ENCODE results near the gene SAMD4B. TPM values are rescaled to one million over a fixed set of nuclear protein-coding genes. Genes with fewer than 3 reads are reported as not detected.

SAMD4B gene
- total and polyA plus RNA-seq, 2 of the 8 experiments (the other 6 are each of a cell fraction or from before 2014, with no cell fraction given) = 137 to 158 TPM

DNA sequence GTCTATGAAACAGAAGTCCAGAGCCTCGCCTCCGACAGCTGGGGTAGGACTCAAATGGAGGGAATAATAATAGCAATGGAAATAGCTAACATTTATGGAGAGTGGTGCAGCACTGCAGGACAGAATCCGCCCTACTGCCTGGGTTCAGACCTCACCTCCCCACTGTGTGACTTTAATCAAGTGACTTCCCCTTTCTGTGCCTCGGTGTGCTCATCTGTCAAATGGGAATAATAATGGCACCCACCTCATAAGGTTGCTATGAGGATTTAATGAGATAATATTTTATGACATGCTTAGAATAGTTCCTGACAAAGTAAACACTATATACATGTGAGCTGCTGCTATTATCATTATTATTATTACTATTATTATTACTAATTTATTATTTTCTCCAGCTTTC lies 24.7 kb upstream of the SAMD4B start (continued):
- TF ChIP-seq, protein P1, sequence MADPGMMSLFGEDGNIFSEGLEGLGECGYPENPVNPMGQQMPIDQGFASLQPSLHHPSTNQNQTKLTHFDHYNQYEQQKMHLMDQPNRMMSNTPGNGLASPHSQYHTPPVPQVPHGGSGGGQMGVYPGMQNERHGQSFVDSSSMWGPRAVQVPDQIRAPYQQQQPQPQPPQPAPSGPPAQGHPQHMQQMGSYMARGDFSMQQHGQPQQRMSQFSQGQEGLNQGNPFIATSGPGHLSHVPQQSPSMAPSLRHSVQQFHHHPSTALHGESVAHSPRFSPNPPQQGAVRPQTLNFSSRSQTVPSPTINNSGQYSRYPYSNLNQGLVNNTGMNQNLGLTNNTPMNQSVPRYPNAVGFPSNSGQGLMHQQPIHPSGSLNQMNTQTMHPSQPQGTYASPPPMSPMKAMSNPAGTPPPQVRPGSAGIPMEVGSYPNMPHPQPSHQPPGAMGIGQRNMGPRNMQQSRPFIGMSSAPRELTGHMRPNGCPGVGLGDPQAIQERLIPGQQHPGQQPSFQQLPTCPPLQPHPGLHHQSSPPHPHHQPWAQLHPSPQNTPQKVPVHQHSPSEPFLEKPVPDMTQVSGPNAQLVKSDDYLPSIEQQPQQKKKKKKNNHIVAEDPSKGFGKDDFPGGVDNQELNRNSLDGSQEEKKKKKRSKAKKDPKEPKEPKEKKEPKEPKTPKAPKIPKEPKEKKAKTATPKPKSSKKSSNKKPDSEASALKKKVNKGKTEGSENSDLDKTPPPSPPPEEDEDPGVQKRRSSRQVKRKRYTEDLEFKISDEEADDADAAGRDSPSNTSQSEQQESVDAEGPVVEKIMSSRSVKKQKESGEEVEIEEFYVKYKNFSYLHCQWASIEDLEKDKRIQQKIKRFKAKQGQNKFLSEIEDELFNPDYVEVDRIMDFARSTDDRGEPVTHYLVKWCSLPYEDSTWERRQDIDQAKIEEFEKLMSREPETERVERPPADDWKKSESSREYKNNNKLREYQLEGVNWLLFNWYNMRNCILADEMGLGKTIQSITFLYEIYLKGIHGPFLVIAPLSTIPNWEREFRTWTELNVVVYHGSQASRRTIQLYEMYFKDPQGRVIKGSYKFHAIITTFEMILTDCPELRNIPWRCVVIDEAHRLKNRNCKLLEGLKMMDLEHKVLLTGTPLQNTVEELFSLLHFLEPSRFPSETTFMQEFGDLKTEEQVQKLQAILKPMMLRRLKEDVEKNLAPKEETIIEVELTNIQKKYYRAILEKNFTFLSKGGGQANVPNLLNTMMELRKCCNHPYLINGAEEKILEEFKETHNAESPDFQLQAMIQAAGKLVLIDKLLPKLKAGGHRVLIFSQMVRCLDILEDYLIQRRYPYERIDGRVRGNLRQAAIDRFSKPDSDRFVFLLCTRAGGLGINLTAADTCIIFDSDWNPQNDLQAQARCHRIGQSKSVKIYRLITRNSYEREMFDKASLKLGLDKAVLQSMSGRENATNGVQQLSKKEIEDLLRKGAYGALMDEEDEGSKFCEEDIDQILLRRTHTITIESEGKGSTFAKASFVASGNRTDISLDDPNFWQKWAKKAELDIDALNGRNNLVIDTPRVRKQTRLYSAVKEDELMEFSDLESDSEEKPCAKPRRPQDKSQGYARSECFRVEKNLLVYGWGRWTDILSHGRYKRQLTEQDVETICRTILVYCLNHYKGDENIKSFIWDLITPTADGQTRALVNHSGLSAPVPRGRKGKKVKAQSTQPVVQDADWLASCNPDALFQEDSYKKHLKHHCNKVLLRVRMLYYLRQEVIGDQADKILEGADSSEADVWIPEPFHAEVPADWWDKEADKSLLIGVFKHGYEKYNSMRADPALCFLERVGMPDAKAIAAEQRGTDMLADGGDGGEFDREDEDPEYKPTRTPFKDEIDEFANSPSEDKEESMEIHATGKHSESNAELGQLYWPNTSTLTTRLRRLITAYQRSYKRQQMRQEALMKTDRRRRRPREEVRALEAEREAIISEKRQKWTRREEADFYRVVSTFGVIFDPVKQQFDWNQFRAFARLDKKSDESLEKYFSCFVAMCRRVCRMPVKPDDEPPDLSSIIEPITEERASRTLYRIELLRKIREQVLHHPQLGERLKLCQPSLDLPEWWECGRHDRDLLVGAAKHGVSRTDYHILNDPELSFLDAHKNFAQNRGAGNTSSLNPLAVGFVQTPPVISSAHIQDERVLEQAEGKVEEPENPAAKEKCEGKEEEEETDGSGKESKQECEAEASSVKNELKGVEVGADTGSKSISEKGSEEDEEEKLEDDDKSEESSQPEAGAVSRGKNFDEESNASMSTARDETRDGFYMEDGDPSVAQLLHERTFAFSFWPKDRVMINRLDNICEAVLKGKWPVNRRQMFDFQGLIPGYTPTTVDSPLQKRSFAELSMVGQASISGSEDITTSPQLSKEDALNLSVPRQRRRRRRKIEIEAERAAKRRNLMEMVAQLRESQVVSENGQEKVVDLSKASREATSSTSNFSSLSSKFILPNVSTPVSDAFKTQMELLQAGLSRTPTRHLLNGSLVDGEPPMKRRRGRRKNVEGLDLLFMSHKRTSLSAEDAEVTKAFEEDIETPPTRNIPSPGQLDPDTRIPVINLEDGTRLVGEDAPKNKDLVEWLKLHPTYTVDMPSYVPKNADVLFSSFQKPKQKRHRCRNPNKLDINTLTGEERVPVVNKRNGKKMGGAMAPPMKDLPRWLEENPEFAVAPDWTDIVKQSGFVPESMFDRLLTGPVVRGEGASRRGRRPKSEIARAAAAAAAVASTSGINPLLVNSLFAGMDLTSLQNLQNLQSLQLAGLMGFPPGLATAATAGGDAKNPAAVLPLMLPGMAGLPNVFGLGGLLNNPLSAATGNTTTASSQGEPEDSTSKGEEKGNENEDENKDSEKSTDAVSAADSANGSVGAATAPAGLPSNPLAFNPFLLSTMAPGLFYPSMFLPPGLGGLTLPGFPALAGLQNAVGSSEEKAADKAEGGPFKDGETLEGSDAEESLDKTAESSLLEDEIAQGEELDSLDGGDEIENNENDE (IDR thresholded peaks at IDR 0.05; ENCODE audit: insufficient replicate concordance, low read length) = no peak
- TF ChIP-seq POLR2A (IDR thresholded peaks at IDR 0.05; ENCODE audit: control extremely low read depth in 1 of 2, low read depth in 2 of 2, low read length in 2 of 2) (no peak), EGR1 (IDR thresholded peaks at IDR 0.05; ENCODE audit: borderline replicate concordance, low read depth, low read length) (no peak), CTBP2 (IDR thresholded peaks at IDR 0.05; ENCODE audit: borderline replicate concordance, insufficient read depth, insufficient read length, low read length) (no peak), SP4 (IDR thresholded peaks at IDR 0.05; ENCODE audit: low read length) (no peak), EP300 (IDR thresholded peaks at IDR 0.05; ENCODE audit: borderline replicate concordance in 1 of 2, low read depth in 2 of 2, low read length in 2 of 2) (no peak), KDM5A (IDR thresholded peaks at IDR 0.05; ENCODE audit: low read length) (no peak), JUND (IDR thresholded peaks at IDR 0.05; ENCODE audit: low read length) (no peak), ZNF274 (IDR thresholded peaks at IDR 0.05; ENCODE audit: borderline replicate concordance, extremely low read depth, low read length) (no peak)
- TF ChIP-seq, protein P2, sequence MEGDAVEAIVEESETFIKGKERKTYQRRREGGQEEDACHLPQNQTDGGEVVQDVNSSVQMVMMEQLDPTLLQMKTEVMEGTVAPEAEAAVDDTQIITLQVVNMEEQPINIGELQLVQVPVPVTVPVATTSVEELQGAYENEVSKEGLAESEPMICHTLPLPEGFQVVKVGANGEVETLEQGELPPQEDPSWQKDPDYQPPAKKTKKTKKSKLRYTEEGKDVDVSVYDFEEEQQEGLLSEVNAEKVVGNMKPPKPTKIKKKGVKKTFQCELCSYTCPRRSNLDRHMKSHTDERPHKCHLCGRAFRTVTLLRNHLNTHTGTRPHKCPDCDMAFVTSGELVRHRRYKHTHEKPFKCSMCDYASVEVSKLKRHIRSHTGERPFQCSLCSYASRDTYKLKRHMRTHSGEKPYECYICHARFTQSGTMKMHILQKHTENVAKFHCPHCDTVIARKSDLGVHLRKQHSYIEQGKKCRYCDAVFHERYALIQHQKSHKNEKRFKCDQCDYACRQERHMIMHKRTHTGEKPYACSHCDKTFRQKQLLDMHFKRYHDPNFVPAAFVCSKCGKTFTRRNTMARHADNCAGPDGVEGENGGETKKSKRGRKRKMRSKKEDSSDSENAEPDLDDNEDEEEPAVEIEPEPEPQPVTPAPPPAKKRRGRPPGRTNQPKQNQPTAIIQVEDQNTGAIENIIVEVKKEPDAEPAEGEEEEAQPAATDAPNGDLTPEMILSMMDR (IDR thresholded peaks at IDR 0.05; ENCODE audit: control extremely low read depth in 1 of 3, insufficient read depth in 1 of 3, low read depth in 1 of 3, low read length in 3 of 3) = no peak

Data from H1 (cell line).